ENCODE results near the gene MAPK10. TPM values are rescaled to one million over a fixed set of nuclear protein-coding genes. Genes with fewer than 3 reads are reported as not detected.
"Not testable (repeated sequence)": the region's sequence is repeated elsewhere in the genome, so short reads cannot be mapped to it uniquely, and the experiment has no call there.

MAPK10 gene
- total RNA-seq, 2 experiments from 2014 or later, result 32.0 TPM; not detected in 1

- Histone ChIP-seq H3K9me3 (ENCODE audit: low read length) (no peaks in the 10 kb centered on the region), H3K79me2 (ENCODE audit: insufficient read depth, low read depth, low read length) (no peaks in the 10 kb centered on the region), H3K4me2 (ENCODE audit: low read length) (no peak overlapping the region), H3K9me2 (ENCODE audit: insufficient read depth, low read length) (no peaks in the 10 kb centered on the region), H2AFZ (ENCODE audit: low read length) (no peak overlapping the region), H3K27ac (ENCODE audit: low read depth, low read length, poor library complexity, severe bottlenecking) (no peak overlapping the region), H3K36me3 (ENCODE audit: insufficient read depth, low read length) (no peaks in the 10 kb centered on the region), H3K4me3 (ENCODE audit: low read depth, low read length, poor library complexity, severe bottlenecking) (no peak overlapping the region), H3K4me1 (ENCODE audit: insufficient read depth, low read length, poor library complexity, severe bottlenecking) (no peaks in the 10 kb centered on the region), H4K20me1 (ENCODE audit: insufficient read depth, low read length) (no peaks in the 10 kb centered on the region)
- BruUV-seq (replicated peaks), result no TSS peak
- POLR2A ChIA-PET, result no interaction called here
- no peak for DNase-seq (ENCODE audit: low spot score)
- CTCF ChIA-PET (ENCODE audit: unreplicated experiment), result no interaction called here
- TF ChIP-seq CTCF (conservative IDR thresholded peaks at IDR 0.05; ENCODE audit: low read length), result no peak
- TF ChIP-seq EZH2phosphoT487 (IDR thresholded peaks at IDR 0.05; ENCODE audit: borderline replicate concordance, low read depth, low read length), result no peak
- intact Hi-C loops (cut with micrococcal nuclease; ENCODE audit: unreplicated experiment), result no loop called here
These were observed 268.7 kb downstream of the MAPK10 start for GRCh38 chr4:86091201-86091600.

GRCh38 chr4:86089781-86090323, 270.0 kb downstream of the MAPK10 start:
- H2AFZ ChIP-seq (ENCODE audit: low read length), result no peak overlapping the region
- H3K36me3 ChIP-seq (ENCODE audit: insufficient read depth, low read length), result no peaks in the 10 kb centered on the region
- TF ChIP-seq EZH2phosphoT487 (IDR thresholded peaks at IDR 0.05; ENCODE audit: borderline replicate concordance, low read depth, low read length), result no peak
- no peak for TF ChIP-seq CTCF (conservative IDR thresholded peaks at IDR 0.05; ENCODE audit: low read length)
- DNase-seq (ENCODE audit: low spot score), result no peak
- intact Hi-C loops (cut with micrococcal nuclease; ENCODE audit: unreplicated experiment), result no loop called here
- H3K4me1 ChIP-seq (ENCODE audit: insufficient read depth, low read length, poor library complexity, severe bottlenecking), result no peaks in the 10 kb centered on the region
- H3K4me2 ChIP-seq (ENCODE audit: low read length), result no peak overlapping the region
- no peak overlapping the region for H3K4me3 ChIP-seq (ENCODE audit: low read depth, low read length, poor library complexity, severe bottlenecking)
- no peak overlapping the region for H3K27ac ChIP-seq (ENCODE audit: low read depth, low read length, poor library complexity, severe bottlenecking)
- no peaks in the 10 kb centered on the region for H3K9me3 ChIP-seq (ENCODE audit: low read length)
- no peaks in the 10 kb centered on the region for H3K79me2 ChIP-seq (ENCODE audit: insufficient read depth, low read depth, low read length)
- H4K20me1 ChIP-seq (ENCODE audit: insufficient read depth, low read length), result no peaks in the 10 kb centered on the region
- CTCF ChIA-PET (ENCODE audit: unreplicated experiment), result no interaction called here
- H3K9me2 ChIP-seq (ENCODE audit: insufficient read depth, low read length), result no peaks in the 10 kb centered on the region
- POLR2A ChIA-PET, result interaction anchor here (0.5 kb wide), 1 partner anchor 59 kb away, joined by 4 read pairs; no protein-coding TSS in a partner anchor
- no TSS peak for BruUV-seq (replicated peaks)

GRCh38 chr4:86089053-86089452, 270.8 kb downstream of the MAPK10 start:
- no TSS peak for BruUV-seq (replicated peaks)
- H3K9me2 ChIP-seq (ENCODE audit: insufficient read depth, low read length), result no peaks in the 10 kb centered on the region
- H2AFZ ChIP-seq (ENCODE audit: low read length), result no peak overlapping the region
- H3K9me3 ChIP-seq (ENCODE audit: low read length), result no peaks in the 10 kb centered on the region
- H3K4me3 ChIP-seq (ENCODE audit: low read depth, low read length, poor library complexity, severe bottlenecking), result no peak overlapping the region
- TF ChIP-seq CTCF (conservative IDR thresholded peaks at IDR 0.05; ENCODE audit: low read length) (no peak), EZH2phosphoT487 (IDR thresholded peaks at IDR 0.05; ENCODE audit: borderline replicate concordance, low read depth, low read length) (no peak)
- H3K79me2 ChIP-seq (ENCODE audit: insufficient read depth, low read depth, low read length), result no peaks in the 10 kb centered on the region
- no peaks in the 10 kb centered on the region for H4K20me1 ChIP-seq (ENCODE audit: insufficient read depth, low read length)
- no peaks in the 10 kb centered on the region for H3K36me3 ChIP-seq (ENCODE audit: insufficient read depth, low read length)
- no peak for DNase-seq (ENCODE audit: low spot score)
- intact Hi-C loops (cut with micrococcal nuclease; ENCODE audit: unreplicated experiment), result no loop called here
- CTCF ChIA-PET (ENCODE audit: unreplicated experiment), result no interaction called here
- POLR2A ChIA-PET, result no interaction called here
- no peaks in the 10 kb centered on the region for H3K4me1 ChIP-seq (ENCODE audit: insufficient read depth, low read length, poor library complexity, severe bottlenecking)
- no peak overlapping the region for H3K27ac ChIP-seq (ENCODE audit: low read depth, low read length, poor library complexity, severe bottlenecking)
- no peak overlapping the region for H3K4me2 ChIP-seq (ENCODE audit: low read length)

- H3K36me3 ChIP-seq (ENCODE audit: insufficient read depth, low read length); BruUV-seq (replicated peaks); intact Hi-C loops (cut with micrococcal nuclease; ENCODE audit: unreplicated experiment); H3K9me3 ChIP-seq (ENCODE audit: low read length); H3K79me2 ChIP-seq (ENCODE audit: insufficient read depth, low read depth, low read length); H3K4me3 ChIP-seq (ENCODE audit: low read depth, low read length, poor library complexity, severe bottlenecking); CTCF ChIA-PET (ENCODE audit: unreplicated experiment); H4K20me1 ChIP-seq (ENCODE audit: insufficient read depth, low read length); H3K4me1 ChIP-seq (ENCODE audit: insufficient read depth, low read length, poor library complexity, severe bottlenecking); H3K27ac ChIP-seq (ENCODE audit: low read depth, low read length, poor library complexity, severe bottlenecking); POLR2A ChIA-PET; H2AFZ ChIP-seq (ENCODE audit: low read length); H3K9me2 ChIP-seq (ENCODE audit: insufficient read depth, low read length); DNase-seq (ENCODE audit: low spot score); H3K4me2 ChIP-seq (ENCODE audit: low read length): not testable (repeated sequence)
These were observed 284.1 kb downstream of the MAPK10 start for GRCh38 chr4:86075796-86076195.
